ACHN (cell line): Measurements from ENCODE around the gene PON1.

Experiments used
- DNase-seq: peaks from one replicate; pipeline ENCODE4 v3.0.0-alpha.2; 2015
- in situ Hi-C: cut with HindIII; loops from 2 replicates; pipeline ENCODE4 v1.10.0; 2017; ENCODE audit warnings: low sequenced_read_pairs, low pct_ligation_motif_present, low pct_unique_long_range_greater_than_20kb

PON1 gene

GRCh38 chr7:95265634-95266033 lies 58.7 kb downstream of the PON1 start:
- DNase-seq: no peak
- in situ Hi-C loops: no loop called here

- DNase-seq: no peak
- in situ Hi-C loops: no loop called here
These were observed 59.9 kb downstream of the PON1 start for GRCh38 chr7:95264363-95264891.

DNA sequence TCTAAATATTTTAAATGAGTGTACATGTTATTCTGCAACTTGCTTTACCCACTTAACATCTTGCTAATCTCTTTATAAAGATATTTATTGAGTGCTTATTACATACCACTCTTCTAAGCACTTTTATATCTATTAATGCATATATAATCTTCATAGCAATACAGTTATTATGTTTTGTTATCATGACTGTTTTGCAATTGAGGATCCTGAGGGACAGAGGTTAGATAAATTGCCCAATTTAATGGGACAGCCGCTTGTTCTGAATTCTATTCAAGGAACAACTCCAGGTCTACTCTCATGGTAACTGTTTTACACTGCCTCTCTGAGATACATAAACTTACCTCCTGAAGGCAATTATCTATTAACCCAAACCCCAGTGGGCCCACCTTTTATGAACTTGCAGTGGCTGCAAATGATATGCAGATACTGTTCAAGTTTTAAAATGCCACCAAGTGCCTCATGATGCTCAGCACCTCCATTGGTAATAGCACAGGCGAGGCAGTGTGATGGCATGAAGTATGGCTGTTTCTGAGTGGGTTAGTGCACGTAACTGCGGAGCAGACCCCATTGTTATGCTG lies 60.5 kb downstream of the PON1 start:
- in situ Hi-C loops: no loop called here
- DNase-seq: no peak

DNA sequence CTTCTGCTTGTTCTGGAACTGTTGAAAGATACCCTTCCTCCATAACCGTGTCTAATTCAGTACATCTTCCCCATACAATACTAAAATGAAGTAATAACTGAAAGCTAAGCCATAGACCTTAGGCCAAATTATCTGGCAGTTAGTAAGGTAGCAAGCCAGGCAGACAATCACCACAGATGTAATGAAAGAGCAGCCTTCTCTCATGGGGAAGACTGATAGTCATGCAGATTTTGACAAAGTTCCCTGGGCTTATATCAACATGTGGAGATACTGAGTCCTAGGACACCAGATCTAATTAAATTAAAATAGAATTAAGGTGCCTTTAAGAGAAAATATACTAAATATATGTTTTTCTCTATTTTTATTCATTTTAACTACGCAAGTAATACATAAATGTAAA lies 61.5 kb downstream of the PON1 start:
- in situ Hi-C loops: no loop called here
- no peak for DNase-seq

DNA sequence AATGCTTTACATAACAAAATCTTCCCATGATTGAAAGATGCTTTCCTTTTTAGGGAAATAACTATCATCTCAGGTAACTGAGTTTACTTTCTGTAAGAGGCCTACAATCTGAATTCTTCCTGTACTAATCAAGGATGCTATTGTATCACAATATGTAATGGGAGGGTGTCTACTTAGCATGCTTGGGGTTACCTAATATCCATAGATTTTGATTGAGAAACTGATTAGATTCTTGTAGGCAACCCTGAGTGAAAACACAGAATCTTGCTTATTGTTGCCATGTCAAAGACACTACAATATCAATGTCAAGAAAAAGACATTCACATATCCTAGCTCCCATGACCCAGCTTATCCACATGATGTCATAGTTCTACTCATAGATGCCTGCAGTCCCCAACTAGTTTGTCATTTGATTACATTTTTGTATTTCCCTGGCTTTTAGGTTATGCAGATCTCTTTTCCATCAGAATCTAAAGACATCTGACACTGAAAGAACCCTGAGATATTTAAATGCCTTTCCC lies 62.4 kb downstream of the PON1 start:
- no peak for DNase-seq
- in situ Hi-C loops: no loop called here

DNA sequence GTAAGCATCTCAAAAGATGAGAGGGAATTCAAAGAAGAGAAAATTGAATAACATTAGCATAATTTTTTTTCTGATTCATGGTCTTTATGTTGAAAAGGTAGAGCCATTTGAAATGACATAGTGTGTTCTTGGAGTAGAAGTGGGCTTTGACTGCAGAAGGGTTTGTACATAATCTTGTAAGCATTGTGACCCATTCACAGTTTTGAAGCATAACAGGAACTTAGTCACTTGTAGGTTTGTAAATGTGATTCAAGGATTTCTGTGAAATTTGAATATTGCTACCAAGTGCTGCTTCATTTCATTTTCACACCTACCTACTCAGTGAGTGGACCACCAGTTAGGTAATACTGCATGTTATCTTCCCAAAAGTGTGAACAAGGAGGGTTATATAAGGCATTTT lies 68.6 kb downstream of the PON1 start:
- DNase-seq: no peak
- in situ Hi-C loops: no loop called here

- in situ Hi-C loops: no loop called here
- no peak for DNase-seq
These were observed 70.3 kb downstream of the PON1 start for GRCh38 chr7:95253986-95254385.

DNA sequence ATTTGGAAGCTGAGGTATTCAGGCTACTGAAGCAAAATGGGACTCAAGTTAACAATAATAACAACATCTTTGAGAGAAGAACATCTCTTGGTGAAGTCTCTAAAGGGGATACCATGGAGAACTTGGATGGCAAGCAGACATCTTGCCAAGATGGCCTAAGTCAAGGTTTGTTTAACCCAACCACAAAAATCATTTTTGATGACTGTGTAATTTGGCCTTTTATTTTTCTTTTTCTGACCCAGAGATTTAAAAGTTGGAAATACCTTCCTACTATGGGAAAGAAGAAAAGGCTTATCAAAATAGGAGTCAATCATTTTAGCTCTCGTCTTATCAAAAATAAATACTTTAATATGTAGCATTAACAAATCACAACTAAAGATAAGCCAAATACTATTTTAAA lies 72.4 kb downstream of the PON1 start:
- no peak for DNase-seq
- in situ Hi-C loops: no loop called here

DNA sequence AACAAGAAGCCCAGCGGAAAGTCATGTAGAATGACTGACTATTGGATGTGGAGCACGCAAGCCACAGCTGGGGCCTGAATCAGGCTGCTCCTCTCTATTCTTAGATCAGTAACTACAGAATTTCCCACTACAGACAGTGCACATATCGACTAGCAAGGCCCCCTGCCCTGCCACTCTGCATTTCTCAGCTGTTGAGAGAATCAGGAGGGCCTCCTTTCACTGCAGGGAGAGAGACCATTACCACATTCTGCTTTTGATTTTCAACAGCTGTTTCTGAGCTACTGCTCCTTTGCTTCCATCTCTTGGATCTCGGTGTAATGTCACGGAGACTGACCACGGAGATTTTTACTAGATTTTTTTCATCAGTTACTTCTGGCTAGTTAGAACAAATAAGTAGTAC lies 73.8 kb downstream of the PON1 start:
- DNase-seq: no peak
- in situ Hi-C loops: no loop called here
